C1 segment of cervical spinal cord (tissue), 14 donors: Measurements from ENCODE around the gene DEXI.
A peak's percentile ranks its signal among the peaks of the same experiment; 100 is the strongest.
"Not testable (repeated sequence)": the region's sequence is repeated elsewhere in the genome, so short reads cannot be mapped to it uniquely, and the experiment has no call there.

ENCODE experiments used
- DNase-seq, 14 donors: peaks; one replicate each; lab custom pipeline; 2025; lab: John Stamatoyannopoulos, UW

Gene DEXI

GRCh38 chr16:10969615-10970014, 27.3 kb upstream of the DEXI start:
- DNase-seq, result no peak

GRCh38 chr16:10968498-10968897, 26.2 kb upstream of the DEXI start:
- no peak for DNase-seq

GRCh38 chr16:10967986-10968385, 25.7 kb upstream of the DEXI start:
- no peak for DNase-seq

GRCh38 chr16:10966559-10966958, 24.3 kb upstream of the DEXI start:
- not testable (repeated sequence) for DNase-seq

DNA sequence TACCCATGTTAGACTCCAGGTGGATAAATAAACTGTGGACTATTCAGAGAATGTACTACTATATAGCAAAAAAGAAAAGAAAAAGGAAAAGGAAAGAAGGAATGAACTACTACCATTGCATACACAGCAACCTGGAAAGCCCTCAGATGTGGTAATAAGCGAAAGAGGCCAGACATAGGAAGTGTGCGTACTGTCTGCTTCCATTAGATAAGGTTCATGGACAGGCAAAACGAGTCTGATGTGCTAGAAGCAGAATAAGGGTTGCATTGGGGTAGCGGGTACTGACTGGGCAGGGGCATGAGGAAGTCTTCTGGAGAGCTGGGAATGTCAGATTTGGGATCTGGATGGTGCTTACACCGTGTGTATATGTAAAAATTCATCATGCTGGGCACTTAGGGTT, 23.9 kb upstream of the DEXI start:
- DNase-seq, result no peak

DNA sequence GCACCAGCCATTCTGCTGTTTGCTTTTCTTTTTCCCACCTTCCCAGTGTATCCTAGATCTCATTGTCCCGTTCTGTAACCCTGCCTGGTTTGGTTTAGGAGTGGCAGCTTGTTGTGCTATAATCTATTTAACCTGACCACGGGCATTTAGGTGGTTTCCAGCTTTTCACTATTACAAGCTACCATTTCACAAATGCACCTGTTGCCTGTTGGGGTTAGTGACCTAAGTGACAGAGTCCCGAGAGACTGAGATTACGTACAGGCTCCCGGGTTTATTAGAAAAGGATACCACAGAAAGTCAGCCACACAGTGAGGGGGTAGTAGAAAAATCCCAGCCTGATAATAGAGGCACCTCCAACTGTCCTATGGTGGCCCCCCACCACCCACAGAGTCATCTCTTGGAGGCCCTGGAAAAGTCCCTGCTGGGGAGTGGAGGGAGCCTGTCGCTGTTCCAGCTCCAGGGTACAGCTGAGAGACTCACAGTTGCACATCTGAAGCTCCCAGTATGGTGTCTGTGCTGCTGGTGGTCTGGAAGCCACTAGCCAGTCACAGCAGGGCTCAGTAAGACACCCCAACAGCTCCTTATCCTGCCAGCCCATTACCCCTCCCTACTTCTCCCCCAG, 23.3 kb upstream of the DEXI start:
- no peak for DNase-seq

DNA sequence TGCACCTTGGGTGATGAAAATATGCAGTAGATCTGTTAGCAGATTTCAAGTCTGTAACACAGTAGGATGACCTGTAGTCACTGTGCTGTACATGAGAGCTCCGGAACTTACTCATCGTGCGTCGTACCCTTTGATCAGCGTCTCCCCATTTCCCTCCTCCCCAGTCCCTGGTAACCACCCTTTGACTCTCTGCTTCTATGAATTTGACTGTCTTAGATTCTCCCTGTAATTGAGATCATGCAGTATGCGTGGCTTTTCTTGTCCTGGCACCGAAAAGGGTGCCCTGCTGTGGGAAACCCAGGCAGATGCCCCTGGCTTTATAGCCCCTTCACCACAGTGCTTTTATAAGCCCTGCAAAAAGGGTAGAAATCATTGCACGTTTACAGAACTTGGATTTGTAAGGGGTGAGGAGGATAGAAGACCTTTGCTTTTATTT, 22.6 kb upstream of the DEXI start:
- DNase-seq, result no peak

DNA sequence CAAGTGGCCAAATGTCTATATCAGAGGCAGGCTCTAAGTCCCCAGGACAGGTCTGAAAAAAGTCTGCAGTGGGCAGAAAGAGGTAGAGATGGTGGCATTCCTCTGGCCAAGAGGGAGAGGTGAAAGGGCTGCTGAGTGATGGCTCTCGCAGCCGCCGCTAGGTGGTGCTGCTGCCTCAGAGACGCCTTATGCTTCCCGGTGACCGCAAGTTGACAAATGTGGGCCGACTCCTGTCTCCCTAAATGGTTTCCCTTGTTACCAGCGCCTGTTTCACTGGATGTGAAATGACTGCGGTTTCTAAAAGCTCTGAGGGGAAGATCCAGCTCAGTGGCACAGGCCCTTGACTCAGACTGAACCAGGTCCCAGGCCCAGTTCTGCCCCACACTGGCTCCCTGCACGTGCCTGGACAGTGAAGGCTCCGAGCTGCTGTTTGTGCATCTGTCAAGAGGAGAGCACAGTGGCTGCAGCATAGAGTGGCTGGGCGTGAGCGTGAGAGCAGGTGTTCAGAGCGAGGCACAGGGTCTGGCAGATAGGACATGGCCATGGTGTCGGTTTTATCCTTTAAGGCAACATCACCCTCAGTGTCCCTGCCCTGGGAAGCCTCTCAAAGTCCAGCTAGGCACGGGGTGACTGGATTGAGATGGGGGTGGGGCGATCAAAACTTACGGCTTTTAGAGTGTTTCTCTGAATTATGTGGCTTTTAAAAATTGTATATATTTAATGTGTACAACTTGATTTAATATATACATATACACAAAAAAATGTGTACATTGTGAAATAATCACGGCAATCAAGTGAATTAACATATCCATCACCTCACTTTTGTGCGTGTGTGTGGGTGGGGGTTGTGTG, 22.0 kb upstream of the DEXI start:
- DNase-seq, result peak in 13 of 14 donors; percentile 5 to 76 (median 63)

DNA sequence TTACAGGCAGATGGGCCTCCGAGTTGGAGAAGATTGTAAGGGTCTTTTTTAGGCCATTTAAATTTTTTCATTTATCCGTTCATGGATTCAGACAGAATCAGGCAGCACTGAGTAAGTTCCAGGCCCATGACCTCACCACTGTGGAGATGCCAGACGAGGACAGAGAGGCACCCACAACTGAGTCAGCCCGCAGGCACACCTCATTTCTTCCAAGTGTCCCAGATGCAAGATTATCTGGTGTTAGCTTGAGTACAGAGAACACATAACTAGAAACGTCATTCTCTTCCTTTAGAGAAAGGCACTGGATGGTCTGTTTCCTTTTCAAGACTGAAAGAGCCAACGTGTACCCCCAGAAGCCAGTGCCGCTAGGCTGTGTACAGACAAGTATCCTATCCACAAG, 19.0 kb upstream of the DEXI start:
- peak in 1 of 14 donors; percentile 32 for DNase-seq

GRCh38 chr16:10959161-10959560, 16.9 kb upstream of the DEXI start:
- no peak for DNase-seq

DNA sequence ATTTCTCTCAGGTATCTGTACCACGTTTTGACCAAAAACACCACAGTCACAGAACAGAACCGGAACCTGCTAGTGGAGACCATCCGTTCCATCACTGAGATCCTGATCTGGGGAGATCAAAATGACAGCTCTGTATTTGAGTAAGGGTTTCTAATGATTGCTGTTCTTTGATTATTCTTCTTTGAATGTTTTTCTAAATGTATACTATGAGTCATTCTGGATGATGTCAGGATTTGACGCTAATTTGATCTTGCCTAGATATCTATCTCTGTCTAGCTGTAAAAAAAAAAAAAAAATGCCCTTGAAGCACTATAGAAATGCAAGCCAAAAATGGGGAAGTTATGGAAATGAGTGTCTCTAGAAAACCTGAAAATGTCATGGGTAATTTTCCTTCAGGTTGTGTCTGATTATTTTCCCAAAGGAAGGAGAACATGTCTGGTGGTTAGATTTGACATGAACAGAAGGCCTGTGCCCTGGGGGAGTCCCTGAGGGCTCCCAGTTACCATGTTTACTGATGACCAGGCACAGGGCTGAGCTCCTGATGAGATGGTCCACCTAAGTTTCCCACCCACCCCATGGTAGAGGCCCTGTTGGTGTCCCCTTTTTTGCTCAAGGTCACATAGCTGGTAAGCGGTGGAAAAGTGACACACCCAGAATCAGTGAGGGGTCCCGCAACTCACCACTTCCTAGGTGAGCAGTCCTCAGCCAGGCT, 15.7 kb upstream of the DEXI start:
- DNase-seq, result no peak

DNA sequence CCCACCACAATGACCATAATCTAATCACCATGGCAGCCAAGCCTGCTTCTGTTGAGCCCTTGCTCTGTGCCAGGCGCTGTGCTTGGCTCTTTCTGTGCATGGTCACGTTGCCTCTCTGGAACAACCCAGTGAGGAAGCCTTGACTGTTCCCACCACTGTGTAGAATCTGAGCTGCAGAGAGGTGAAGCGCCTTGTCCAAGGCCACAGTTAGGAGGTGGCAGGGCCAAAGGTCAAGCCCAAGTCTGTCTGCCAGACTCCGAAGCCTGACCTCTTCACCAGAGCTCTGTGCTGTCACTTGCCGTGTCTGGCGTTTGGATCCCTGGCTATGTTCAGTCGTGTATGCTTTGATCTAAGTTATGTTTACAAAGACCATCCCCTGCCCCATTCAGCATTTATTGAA, 12.6 kb upstream of the DEXI start:
- DNase-seq, result no peak

DNA sequence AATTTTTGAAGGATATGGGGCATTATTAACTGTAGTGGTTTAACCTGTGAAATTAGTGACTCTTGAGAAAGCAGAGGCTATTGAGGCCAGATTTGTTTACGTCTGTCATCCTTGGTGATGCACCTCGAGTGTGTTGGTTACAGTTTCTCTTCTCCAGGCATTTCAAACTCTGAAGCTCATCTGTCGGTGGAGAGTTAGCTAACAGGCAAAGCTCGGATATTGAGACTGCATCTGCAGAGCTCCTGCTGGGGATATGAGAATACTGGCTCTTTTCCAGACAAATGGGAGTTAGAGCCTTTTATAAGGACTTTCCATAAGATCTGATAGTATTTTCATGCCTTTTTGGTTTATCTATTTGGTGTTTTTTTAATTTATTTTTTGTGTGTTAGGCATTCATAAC, 8.8 kb upstream of the DEXI start:
- DNase-seq, result no peak

GRCh38 chr16:10950393-10950792, 8.1 kb upstream of the DEXI start:
- DNase-seq, result peak in 1 of 14 donors; percentile 90

DNA sequence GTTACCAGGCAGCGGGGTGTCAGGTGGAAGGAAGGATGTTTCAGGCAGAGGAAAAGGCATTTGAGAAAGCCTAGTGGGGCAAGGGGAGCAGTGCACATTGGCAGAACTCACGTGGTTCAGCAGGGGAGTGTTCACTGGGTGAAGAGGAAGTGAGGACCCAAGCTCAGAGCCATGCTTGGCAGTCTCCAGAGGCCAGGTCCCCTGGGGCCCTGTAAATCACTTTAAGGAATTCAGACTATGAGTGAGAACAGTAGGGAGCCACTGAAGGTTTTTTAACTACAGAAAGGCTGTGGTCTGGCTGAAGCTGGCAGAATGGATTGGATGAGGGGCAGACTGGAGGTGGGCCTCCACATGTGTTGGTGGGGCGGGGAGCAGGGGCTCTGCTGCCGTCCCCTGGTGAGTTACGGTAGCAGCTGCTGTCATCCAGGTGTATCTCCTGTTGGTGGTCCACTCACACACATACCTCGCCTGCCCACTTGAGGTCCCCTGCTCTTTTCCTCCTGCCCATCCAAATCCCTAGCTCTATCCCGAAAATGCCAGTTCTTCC, 7.2 kb upstream of the DEXI start:
- DNase-seq, result peak in 2 of 14 donors; percentile 14 to 24

DNA sequence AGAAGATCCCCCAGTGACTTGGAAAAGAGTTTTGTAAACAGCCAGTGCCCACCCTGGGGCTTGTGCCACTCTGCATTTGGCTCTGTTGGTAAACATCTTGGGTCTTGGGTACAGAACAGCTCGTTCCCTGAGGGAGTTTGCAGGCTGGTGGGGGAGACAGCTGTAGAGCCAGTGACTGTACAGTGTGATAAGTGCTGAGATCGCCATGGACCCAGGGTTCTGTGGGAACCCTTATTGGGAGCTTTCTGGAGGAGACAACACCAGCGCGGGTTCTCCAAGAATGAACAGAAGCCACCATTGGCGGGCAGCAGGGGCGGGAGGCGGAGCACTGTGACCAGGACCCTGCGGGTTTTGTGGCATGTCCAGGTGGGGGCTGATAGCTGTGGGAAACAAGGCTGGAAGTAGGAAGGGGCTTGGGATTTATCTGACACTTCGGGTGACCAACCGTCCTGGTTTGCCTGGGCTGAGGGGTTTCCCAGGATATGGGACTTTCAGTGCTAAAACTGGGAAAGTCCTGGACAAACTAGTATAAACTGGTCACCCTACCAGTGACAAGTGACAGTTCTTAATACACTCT, 5.0 kb upstream of the DEXI start:
- peak in 1 of 14 donors; percentile 48 for DNase-seq

DNA sequence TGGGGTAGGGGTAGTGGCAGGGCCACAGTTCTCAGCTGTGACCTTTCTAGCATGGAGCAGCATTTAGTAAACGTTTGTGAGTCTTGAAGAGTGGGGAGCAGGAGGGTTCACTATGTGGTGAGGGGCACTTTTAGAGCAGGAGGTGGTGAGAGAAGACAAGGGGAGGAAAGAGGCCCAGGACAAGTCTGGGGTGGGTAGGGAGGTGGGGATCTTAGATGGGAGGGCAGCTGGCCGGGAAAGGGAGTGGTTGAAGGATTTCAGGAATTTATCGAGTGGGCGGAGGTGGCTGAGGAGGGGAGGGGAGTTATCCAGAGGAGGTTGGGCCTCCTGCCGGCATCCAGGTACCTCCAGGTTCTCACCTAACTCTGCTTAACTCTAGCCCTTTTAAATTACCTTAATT, 4.0 kb upstream of the DEXI start:
- DNase-seq, result no peak

DNA sequence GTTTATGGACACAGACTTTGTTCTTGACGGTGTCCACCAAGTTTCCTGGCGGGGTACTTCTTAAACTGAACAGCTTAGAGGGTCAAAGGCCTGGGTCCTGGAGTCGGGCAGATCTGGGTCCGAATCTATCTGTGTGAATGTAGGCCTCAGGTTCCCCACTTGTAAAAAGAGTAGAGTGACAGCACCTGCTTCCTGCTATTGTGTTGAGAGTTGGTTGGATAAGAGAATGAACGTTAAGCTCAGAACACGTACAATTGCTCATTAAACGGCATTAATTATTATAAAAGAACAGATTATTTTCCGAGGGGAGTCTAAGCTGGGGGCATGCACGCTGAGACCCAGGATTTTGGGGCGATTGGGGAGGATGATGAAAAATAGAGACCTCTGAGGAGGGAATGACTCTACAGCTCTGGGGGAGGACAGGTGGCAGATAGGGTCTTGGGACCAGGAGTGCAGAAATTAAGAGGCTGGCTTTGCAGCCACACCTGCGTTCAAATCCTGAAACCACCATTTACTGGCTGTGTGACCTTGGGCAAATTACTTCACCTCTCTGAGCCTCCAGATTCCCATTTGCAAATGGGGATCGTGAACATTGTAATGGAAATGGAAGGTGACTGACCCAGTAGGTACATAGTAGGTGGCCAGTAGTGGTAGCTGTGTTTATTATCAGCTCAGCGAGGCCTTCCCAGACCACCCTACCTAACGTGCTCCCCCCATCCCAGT, 3.0 kb upstream of the DEXI start:
- no peak for DNase-seq

GRCh38 chr16:10944249-10945064, 2.2 kb upstream of the DEXI start, which contains the start of gene CLEC16A:
CLEC16A (plus strand) TSS chr16:10944564; CDS start chr16:10944718, 154 bp downstream.
- peak; percentile 80 to 98 (median 96) for DNase-seq

GRCh38 chr16:10943064-10943353, 741 bp upstream of the DEXI start:
- no peak for DNase-seq
